UCSD-AML1 (cell line): ENCODE results near the gene FAM13C.

Experiments used
- DNase-seq: peaks from one replicate; lab custom pipeline; 2025; ENCODE audit not compliant: unreplicated experiment; lab: John Stamatoyannopoulos, UW

The FAM13C gene

DNA sequence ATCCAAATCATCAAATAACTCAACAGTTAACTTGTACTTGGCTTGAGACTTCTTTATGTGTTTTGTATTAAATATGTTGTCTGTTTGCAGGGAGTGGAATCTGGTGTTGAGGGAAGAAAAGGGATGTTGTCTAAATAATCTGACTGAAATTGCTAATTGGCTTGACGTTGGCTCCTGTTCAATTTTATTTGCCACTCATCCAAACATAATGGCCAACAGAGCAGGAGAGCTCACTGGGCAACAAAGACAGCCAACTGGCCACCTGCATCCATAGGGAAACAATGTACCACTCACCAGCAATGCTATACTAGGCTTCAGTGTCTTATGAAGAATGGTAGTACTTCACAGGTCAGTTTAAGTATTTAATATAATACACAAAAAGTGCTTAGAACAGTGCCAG, 80.5 kb downstream of the FAM13C start:
- no peak for DNase-seq

DNA sequence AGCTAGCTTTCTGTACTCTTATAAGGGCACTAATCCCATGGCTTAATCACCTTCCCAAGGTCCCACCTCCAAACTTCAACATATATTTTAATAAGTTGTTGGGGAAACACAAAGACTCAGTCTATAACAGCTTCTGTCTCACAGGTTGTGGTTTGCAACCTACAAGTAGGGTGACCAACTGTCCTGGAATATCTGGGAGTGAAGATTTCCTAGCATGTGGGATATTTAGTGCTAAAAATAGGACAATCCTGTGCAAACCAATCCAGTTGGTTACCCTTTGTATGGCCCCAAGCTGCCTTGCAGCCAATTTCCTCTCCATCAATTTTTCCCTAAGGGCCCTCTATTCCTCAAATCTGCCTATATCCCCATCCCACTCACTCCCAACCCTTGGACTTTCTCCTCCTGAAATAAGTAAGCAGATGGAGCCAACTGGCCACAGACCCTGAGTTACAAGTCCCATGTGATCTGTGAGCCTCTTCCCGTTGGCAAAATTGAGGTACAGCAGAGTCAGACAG, 82.3 kb downstream of the FAM13C start:
- DNase-seq: no peak

DNA sequence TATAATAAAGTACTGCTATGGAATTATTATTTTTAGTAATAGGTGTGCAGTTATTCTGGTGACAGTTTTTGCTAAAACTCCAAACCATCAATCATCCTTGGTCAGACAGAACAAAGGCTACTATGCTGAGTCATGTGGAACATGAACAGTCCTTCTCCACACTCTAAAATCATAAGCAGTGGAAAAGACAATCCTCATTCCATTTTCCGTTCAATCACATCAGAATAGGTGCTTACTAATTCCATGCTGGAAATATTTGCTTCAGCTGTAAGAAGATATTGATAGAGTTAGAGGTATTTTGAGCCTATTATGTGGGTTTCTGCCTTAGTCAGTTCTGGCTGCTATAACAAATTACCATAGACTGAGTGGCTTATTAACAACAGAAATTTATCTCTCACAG, 82.9 kb downstream of the FAM13C start:
- no peak for DNase-seq

DNA sequence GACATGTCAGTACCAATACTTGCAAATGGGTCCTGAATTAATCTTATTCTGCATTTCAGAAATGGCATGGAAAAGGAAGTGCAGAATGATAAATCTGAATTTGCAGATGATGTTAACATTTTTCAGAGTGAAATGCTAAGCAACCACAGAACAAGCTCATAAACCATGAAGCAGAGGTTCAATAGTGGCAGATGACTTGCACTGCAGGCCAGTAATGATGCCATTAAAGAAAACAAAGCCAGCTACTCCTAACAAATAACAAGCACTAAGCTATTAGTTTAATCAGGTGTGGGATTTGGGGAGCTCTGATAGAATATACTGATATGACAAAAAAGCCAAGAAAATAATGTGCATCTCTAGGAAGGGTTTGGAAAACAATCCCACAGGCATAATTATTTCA, 85.4 kb downstream of the FAM13C start:
- no peak for DNase-seq

DNA sequence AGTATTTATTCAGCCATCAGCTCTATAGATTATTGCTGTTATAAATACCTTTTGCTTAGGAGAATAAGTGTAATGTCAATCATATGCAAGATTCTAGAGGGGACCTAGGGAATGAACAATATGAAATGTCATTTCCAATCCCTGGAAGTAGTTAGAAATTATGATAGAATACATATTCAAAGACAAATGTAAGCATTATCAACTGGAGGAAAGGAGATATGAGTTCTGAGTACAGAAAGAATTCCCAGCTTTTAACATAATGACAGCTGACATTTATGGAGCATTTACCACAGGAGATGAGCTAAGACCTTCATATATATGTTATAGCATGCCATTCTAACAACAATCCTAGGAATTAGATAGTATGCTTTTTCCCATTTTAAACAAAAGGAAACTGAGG, 86.2 kb downstream of the FAM13C start:
- no peak for DNase-seq

DNA sequence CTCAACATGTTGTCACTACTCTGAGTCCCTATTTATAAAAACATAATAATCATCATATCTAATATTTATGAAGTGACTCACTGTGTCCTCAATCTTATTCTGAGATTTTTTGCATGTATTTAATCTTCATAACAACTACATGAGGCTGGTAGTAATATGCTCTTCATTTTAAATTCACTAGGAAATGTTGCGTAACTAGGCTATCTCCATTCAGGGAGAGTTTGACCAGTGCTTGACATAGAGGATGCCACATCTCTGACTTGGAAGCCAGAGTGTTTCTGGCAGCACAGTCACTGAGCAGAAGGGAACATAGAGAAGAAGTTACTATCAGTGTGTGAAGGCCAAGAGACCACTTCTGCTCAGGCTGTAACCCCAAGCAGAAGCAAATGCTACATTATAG, 88.9 kb downstream of the FAM13C start:
- DNase-seq: no peak

DNA sequence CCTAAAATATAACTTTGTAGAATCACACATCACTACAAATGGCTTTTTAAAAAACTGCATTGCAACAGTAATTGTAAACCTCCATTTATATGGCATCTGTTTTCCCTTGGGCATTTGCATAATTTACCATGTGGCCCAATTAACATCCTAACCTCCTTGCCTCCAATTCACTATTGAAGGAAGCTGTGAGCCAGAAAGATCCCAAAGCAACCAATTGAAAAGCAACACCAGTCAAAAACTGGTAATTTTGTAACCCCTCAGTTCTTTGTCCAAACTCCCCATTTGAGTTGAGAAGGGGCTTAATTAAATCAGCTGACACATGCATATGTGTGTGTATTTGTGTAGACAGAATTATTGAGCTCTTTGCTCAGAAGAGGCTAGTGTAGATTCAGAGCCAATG, 90.3 kb downstream of the FAM13C start:
- DNase-seq: no peak

DNA sequence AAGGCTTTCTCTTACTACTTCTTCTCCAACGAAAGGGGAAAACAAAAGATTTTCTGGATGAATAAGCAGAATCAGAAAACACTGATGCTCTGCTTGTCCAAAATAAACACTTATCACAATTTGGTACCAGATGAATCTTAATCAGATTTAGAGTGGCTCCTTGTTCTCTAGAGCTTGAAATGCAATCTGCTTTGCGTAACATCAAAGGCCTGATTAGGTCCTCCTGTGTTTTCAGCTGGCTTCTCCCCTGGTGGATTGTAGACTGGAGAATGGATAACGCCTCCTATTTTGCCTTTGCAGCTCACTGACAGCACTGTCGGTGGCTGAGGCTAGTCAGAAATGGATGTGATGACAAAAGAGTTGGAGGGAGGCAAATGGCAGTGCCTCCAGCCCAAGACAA, 91.2 kb downstream of the FAM13C start:
- DNase-seq: no peak

DNA sequence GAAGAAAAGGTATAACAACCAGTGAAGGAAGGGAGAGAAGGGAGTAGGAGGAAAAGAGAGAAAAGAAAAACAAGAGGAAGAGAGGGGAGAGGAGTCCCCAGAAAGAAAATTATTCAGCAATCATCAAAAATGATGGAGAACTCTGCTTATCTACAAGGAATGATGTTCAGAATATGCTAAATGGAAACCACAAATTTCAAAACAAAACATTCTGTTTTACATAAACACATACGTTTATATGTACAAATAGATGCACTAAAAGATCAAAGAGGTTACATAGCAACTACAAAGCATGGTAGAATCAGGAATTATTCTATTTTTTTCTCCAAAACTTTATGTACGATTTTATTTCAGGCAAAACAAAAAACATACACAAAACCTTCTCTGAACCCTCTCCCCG, 91.9 kb downstream of the FAM13C start:
- no peak for DNase-seq

DNA sequence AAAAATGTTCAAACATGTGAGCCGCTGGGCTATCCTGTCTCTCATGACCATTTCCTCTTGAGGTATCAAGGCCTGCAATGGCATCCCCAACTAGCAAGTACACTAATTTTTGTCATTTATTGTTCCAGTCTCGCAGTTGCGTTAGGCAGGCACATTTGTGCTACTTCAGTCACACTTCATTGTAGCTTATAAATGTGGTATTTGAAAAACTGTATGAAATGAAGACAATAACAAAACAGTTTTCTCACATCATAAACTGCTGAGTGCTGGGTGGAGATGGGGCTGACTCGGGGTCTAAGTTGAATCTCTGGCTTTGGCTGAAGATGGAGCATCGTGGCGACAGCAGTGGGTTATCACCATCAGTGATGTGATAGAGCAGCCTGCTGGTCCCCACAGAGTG, 92.7 kb downstream of the FAM13C start:
- no peak for DNase-seq

DNA sequence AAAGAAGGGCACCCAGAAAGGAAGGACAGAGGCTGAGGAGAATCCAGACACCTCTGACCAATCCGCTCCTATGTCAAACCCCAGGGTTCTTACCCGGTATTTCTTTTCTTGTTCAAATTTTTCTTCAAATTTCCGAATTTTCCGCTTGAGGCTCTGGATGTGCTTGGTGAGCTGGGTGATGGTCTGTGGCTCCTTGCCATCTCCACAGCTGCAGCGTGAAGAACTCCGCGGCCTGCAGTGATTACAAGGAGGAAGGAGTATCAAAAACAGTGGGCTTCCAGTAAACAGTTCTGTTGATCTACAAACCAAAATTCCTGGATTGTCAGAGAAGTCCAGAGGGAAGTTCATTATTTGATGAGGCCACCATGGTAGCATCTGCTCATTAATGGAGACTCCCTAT, 93.9 kb downstream of the FAM13C start:
- DNase-seq: no peak

DNA sequence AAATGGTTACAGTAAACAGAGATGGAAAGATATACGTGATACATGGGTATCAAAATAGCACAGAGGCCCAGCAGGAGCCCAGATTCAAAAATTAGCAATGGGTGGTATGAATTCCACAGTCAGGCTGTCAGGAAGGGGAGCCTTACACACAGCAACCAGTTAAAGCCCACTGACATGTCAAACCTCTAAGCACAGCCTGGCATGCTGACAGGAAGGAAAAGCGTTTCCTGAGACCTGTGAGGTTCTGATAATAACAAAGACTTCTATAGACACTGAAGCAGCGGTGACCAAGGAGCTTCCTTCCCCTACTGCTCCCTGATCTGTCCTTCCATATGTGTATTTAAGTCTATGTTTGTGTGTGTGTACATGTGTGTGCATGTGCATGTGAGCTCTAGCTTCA, 96.0 kb downstream of the FAM13C start:
- DNase-seq: no peak

DNA sequence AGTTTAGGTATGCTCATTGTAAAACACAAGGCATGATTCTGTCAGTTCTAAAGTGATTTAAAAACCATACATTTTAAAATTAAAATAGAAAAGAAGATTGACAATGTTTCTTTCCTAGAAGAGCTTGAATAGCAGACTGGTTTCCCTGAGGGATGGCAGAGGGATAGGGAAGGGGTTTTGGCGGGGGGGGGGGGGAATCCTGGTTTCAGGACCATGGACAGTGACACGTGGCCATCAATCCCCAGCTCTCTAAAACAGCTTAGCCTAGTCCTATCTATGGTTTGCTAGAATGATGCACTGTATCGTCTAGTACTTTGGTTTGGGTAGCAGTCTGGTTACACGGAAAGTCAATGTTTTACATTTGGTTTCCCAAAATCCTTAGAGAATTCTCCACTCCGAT, 97.2 kb downstream of the FAM13C start:
- no peak for DNase-seq

DNA sequence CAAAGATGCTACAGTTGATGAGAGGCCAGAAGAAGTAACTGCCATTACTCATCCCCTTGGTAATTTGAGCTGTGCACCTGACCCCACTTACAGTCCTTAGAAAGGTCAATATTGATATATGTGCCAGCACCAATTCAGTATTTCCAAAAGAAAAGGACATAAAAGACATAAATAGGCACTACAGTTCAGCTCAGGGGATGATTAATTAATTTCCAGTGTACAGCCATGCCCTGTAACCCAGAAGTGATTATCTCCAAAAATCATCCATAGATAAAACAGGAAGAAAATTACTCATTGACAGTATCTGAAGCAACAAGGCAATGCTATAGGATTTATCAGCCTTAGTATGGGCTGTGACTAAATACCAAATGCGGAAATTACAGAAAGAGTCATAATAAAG, 103.5 kb downstream of the FAM13C start:
- no peak for DNase-seq

DNA sequence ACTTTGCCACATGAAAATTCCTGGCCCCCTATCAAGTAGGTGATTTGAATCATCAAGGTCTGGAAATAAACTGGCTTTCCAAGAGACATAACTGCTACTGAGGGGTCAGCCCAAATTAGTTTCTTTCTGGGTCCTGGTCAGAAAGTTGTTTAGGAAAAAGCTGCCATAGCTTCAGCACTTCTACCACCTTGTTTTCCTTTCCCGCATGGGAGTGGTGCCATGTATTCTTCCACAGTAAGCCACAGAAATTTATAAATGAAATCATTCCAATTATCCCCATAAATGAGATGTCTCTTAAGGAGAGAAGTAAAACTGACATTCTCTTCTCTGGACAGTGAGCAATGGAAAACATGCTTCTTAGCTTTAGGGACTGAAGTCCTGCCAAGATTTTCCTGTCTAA, 105.1 kb downstream of the FAM13C start:
- no peak for DNase-seq

DNA sequence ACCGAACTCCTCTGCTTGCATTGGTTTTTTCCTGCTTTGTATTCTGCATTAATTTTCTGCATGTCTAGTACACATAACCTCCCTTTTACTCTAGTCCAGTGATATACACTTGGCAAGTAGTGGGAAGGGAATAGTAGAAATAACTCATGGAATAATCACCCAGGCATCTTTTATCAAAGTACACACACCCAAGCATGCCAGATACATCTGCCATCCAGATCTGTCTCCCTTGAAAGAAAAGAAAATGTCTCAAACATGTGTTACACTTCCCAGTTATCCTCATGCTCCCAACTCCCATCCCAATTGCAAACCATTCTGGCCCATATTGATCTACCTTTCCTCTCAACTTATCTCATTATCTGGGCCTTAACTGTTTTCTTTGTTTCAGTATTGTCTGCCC, 106.9 kb downstream of the FAM13C start:
- no peak for DNase-seq

DNA sequence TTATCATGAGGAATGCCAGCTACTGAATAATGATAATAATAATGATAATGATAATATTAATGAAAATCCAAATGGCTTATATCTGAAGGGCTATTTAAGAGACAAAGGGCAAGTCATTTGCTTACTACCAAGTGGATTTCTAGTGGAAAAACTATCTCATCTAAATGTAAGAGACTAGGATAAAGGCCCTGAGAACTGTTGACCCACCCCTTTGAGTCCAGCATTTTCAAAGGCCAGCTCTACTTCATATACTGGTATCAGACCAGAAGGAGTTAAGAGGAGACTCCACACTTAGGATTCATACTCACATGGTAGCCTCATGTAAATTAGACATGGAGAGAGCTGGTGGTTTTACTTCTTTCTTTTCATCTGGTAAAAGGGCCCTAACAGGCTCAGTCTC, 109.9 kb downstream of the FAM13C start:
- DNase-seq: no peak

DNA sequence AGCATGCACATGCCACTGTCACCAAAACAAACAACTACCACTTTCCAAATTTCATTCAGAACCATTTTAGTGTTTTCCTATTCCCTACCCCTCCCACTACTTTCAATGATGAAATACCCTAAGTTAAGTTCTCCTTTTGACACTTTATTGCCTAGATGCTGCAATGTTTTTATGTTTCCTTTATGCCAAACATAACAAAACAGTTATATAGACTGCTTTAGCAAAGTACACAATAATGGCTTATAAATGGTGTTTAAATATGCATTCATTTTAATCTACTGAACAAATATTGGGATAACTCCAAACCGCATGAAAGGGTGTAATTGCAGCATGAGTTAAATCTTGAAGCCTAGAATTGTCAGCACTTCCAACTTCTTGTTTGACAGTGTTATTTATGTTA, 116.7 kb downstream of the FAM13C start:
- no peak for DNase-seq

DNA sequence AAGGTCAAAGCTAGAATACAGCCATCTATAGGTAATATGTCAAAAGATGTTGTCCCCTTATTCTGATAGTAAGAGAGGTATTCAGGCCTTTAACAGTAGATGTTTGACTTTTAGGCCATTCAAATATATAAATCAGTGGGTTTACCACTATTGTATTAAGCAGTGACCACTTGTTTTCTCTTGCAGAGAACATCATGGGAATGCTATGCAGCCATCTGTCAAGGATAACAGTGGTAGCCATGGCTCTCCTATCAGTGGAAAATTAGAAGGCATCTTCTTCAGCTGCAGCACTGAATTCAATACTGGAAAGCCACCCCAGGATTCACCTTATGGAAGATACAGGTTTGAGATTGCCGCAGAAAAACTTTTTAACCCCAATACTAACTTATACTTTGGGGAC, 117.5 kb downstream of the FAM13C start:
- no peak for DNase-seq

DNA sequence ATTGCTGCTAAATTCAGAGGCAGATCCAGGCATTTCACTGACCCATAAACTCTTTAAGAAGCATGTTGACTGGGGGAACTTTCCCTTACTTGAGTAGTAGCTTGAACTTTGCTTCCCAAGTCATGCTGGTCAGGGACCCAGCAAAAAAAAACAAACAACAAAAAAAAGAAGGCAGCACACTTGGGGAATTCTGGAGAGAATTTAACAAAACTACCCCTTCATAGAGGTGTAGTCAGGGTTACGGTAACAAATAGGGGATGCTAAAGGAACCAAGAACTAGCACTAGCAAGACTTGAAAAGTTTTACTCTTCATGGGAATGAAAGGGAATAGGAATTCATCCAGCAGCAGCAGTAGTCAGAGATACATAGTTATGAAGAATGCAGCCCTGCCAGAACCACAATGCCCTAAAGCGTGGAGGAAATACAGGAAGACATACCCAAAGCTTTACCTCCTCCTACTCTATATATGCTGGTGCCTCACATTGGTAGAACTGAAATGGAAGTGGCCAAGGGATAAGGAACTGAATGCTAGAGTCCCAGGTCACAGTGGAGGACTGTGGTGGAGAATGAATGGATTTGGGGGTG, 118.6 kb downstream of the FAM13C start:
- no peak for DNase-seq

DNA sequence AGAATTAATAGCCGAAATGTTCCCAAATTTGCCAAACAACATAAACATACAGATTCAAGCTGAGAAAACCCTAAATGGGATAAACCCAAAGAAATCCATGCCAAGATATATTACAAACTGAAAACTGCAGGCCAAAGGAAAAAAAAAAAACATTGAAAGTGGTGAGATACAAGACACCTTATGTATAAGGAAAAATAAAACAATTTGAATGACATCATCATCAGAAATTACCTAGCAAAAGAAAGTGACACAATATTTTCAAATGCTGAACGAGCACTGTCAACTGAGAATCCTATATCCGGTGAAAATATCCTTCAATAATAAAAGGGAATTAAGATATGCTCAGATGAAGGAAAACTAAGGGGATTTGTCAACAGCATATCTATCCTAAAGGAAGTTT, 119.4 kb downstream of the FAM13C start:
- DNase-seq: no peak

DNA sequence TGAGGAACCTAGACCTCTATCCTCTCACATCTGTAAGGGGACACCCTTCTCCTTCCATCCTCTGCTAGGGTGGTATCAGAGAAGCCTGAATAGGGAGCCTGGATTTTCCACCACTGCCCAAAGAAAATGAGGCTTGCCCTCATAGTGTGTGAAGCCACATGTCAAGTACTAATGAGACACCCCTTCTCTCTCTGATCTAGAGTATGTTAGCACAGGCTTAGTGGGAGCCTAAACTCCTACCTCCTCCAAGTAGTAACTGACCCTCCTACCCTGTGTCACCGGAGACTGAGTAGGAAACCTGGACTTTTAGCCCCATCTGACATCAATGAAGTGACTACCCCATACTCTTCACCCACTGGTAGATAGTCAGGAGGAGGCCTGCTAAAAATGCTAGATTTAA, 120.3 kb downstream of the FAM13C start:
- no peak for DNase-seq

DNA sequence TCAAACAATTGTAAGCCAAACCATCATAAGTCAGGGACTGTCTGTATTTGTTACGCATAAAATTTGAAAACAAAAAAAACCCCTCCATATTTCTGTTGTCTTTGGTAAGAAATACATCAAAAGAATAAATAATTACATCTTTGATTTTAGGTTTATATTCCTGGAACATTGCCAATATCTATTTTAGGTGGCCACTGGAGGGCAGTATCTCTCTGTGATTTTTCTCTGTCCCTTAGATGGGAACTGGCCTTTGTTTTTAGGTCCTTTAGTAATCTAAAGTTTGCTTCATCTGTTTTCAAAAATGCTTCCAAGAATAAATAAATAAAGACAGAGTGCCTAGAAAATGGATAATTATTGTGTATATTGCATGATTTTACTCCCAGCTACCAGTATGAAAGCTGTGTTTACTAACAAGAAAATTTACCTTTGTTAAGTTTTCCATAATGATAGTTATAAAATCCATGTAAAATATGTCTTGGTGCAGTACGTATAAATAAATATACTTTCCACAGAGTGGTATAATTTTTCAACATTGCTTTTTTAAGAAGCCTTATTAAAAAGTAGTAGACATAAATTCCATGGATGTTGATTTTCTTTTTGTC, 121.7 kb downstream of the FAM13C start:
- DNase-seq: no peak
